Left lung (tissue), 10 donors: ENCODE results near the gene KLK8. TPM values are rescaled to one million over a fixed set of nuclear protein-coding genes. Genes with fewer than 3 reads are reported as not detected.

Experiments used
- ATAC-seq: fragments of 200-7000 bp; cut with Tn5 transposase; one replicate; pipeline ENCODE4 v1.9.1; 2020; ENCODE audit warnings: moderate library complexity
- DNase-seq, 4 donors: peaks; one replicate each; pipeline ENCODE4 v3.0.0-alpha.2; 2013 to 2020
- H3K27ac ChIP-seq, 2 donors: fragments of 200-600 bp; sonication (generic) in 1 of 2; one replicate each; pipeline versions ENCODE4 v1.5.0 to v1.8.0; 2020 to 2021
- H3K27me3 ChIP-seq, 2 donors: fragments of 200-600 bp; sonication (generic) in 1 of 2; one replicate each; pipeline versions ENCODE4 v1.5.0 to v1.8.0; 2020 to 2021
- H3K36me3 ChIP-seq, 2 donors: fragments of 200-600 bp; sonication (generic) in 1 of 2; one replicate each; pipeline versions ENCODE4 v1.5.0 to v1.8.0; 2020 to 2021
- H3K4me1 ChIP-seq, 2 donors: fragments of 200-600 bp; one replicate each; pipeline ENCODE4 v1.8.0; 2021
- H3K4me3 ChIP-seq, 2 donors: fragments of 200-600 bp; sonication (generic) in 1 of 2; one replicate each; pipeline versions ENCODE4 v1.5.0 to v1.8.0; 2020 to 2021; ENCODE audit warnings: mild to moderate bottlenecking in 1 of 2
- H3K9me3 ChIP-seq, 2 donors: fragments of 200-600 bp; sonication (generic) in 1 of 2; one replicate each; pipeline versions ENCODE4 v1.5.0 to v1.8.0; 2020 to 2021
- CTCF ChIP-seq, 2 donors: fragments of 200-600 bp; sonication (generic) in 1 of 2; IDR thresholded peaks; one replicate each; pipeline versions ENCODE4 v1.5.0 to v1.8.0; 2021; ENCODE audit warnings: antibody characterized with exemption in 2 of 2
- intact Hi-C, 2 donors: fragments of 100-400 bp; cut with DNase I; formaldehyde crosslinking; loops; one replicate each; pipeline versions ENCODE4 v1.11.2 to v1.14.2; 2022
- polyA plus RNA-seq, 6 donors: library from polyadenylated mRNA; unstranded; fragments of 120-200 nt; gene quantifications; one replicate each; pipeline ENCODE4 v1.2.1, GENCODE V29; 2013; ENCODE audit not compliant: insufficient read length in 6 of 6
- total RNA-seq, 2 donors: library from RNA; stranded (reverse); fragmentation: NEBNext Ultra II Directional; extraction: Animal tissue kit (Norgen Biotek cat#: 25700); gene quantifications; one replicate each; pipeline ENCODE4 v1.2.1, GENCODE V29; 2021
- donor health status: DM: no; HTN: yes; CAD: no.
- donor health status: DM: no; HTN: no; CAD: no.

Gene KLK8
- total and polyA plus RNA-seq, 8 donors, result 0.24 TPM; not detected in 7

- Histone ChIP-seq H3K9me3 (no peaks in the 10 kb centered on the region), H3K36me3 (no peaks in the 10 kb centered on the region), H3K27ac (no peak within 1 kb of the TSS), H3K4me1 (no peaks in the 10 kb centered on the region), H3K4me3 (no peak within 1 kb of the TSS), H3K27me3 (peaks cover 0 to 82% of the 10 kb centered on the region in 2 donors)
- DNase-seq (no peak), ATAC-seq (no peak)
- TF ChIP-seq CTCF (IDR thresholded peaks at IDR 0.05), result no peak
- intact Hi-C loops, result no loop called here
Measured at GRCh38 chr19:50969413-50969760, 32.0 kb downstream of the KLK8 start, which contains the start of gene KLK6. TSS of gene KLK6 (minus strand) at chr19:50969591. CDS start at chr19:50968104, 1,487 bp downstream.

- intact Hi-C loops, result no loop called here
- Histone ChIP-seq H3K36me3 (no peaks in the 10 kb centered on the region), H3K27ac (no peak overlapping the region), H3K4me1 (no peaks in the 10 kb centered on the region), H3K27me3 (peaks cover 0 to 87% of the 10 kb centered on the region in 2 donors), H3K9me3 (no peaks in the 10 kb centered on the region), H3K4me3 (no peak overlapping the region)
- ATAC-seq (no peak), DNase-seq (no peak)
- TF ChIP-seq CTCF (IDR thresholded peaks at IDR 0.05), result no peak
Measured at GRCh38 chr19:50968716-50969412, 32.5 kb downstream of the KLK8 start.

DNA sequence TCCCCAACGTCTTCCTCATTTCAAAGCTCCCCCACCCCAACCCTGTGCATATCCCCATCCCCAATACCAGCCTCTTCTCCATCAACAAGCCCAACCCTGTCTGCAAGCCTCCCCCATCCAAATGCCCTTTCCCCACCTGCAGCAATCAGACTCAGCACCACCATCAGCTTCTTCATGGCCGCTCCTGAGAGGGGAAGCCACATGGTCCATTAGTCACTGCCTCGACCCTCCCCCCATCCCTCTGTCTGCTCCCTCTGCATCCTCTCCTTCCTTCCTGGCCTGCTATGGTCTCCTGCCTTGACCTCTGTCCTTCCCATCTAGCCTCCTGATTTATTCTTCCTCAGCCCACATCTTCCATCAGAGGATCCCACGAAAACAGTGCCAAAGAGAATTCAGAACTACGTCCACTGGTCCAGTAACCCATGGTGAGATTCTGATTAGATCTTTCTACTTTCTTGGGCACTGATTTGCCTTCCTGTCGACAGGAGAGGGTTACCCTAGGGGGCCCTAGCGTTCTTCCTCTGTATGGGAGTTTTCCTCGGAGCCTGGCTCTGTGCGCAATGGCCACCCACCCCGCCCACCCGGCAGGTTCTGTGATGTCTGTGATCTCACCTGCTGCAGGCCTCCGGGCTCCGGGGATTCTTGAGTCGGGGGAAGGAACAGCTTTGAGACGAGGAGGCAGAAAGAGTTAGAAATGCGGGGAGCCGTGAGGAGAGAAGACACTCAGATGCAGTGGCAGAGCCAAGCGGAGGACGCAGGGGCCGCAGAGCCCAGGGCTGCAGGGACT lies 33.3 kb downstream of the KLK8 start:
- no peak overlapping the region for H3K4me3 ChIP-seq
- no peak for ATAC-seq

DNA sequence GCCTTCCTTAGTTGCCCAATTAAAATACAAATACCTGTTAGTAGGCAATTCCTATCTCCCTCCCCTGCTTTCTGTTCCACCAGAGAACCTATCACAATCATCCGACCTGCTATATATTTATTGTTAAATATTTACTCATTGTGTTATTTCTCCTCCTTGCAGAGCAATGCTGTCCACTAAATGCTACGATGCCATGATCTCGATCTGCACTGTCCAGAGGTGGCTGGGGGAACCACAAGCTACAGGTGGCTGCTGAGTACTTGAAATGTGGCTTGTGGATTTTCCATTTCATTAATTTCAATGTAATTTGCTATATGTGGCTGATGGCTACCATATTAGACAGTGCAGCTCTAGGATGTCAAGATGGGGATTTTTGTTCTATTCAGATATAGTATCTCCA lies 37.1 kb downstream of the KLK8 start:
- Histone ChIP-seq H3K27me3 (peaks cover 0 to 59% of the 10 kb centered on the region in 2 donors), H3K27ac (no peak overlapping the region), H3K4me3 (no peak overlapping the region), H3K9me3 (no peaks in the 10 kb centered on the region), H3K36me3 (no peaks in the 10 kb centered on the region), H3K4me1 (no peaks in the 10 kb centered on the region)
- intact Hi-C loops, result no loop called here
- ATAC-seq (no peak), DNase-seq (no peak)
- no peak for TF ChIP-seq CTCF (IDR thresholded peaks at IDR 0.05)

More for the DNA sequence above, 33.3 kb downstream of the KLK8 start:
- no peaks in the 10 kb centered on the region for H3K36me3 ChIP-seq
- no peak for TF ChIP-seq CTCF (IDR thresholded peaks at IDR 0.05)
- H3K27me3 ChIP-seq, result peaks cover 0 to 90% of the 10 kb centered on the region in 2 donors
- no peaks in the 10 kb centered on the region for H3K4me1 ChIP-seq
- H3K9me3 ChIP-seq, result no peaks in the 10 kb centered on the region
- DNase-seq, result no peak
- intact Hi-C loops, result no loop called here
- no peak overlapping the region for H3K27ac ChIP-seq

DNA sequence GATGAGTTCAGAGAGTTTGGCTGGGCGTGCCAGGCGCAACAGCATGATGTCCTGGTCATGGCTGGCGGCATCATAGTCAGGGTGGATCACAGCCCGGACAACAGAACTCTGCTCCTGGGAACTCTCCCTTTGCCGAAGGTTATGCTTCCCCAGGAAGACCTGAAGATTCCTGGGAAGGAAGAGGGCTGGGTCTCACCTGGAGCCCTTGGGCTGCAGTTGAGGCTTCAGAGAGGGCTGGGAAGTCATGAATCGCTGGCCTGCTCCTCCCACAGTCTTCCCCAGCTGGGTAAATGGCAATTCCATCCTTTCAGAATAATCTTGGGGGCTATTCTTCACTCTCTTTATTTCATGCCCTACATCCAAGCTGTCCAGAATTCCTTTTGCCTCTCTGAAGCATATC lies 38.0 kb downstream of the KLK8 start:
- Histone ChIP-seq H3K4me1 (no peaks in the 10 kb centered on the region), H3K27ac (no peak overlapping the region), H3K9me3 (no peaks in the 10 kb centered on the region), H3K27me3 (peaks cover 0 to 57% of the 10 kb centered on the region in 2 donors), H3K4me3 (no peak overlapping the region), H3K36me3 (no peaks in the 10 kb centered on the region)
- no peak for TF ChIP-seq CTCF (IDR thresholded peaks at IDR 0.05)
- intact Hi-C loops, result no loop called here
- ATAC-seq (no peak), DNase-seq (no peak)
